Activated CD4-positive, alpha-beta T cell treated with anti-CD3 and anti-CD28 coated beads for 36 hours (primary cell): Measurements from ENCODE around the gene CHST15. TPM values are rescaled to one million over a fixed set of nuclear protein-coding genes. Genes with fewer than 3 reads are reported as not detected.

ENCODE experiments used
- ATAC-seq: fragments of 200-7000 bp; cut with Tn5 transposase; one replicate; pipeline ENCODE4 v1.10.0; 2021; ENCODE audit warnings: mild to moderate bottlenecking, moderate library complexity
- CTCF ChIA-PET: fragments of 350-600 bp; sonication (Branson Sonifier 250); formaldehyde crosslinking; loops from one replicate; lab custom pipeline; 2021; ENCODE audit warnings: antibody characterized with exemption; lab: Charles Lee
- POLR2A ChIA-PET: fragments of 350-600 bp; sonication (Branson Sonifier 250); formaldehyde crosslinking; loops from one replicate; lab custom pipeline; 2021; ENCODE audit warnings: antibody characterized with exemption, inconsistent platforms; lab: Charles Lee
- DNase-seq: peaks from one replicate; pipeline ENCODE4 v3.0.0-alpha.2; 2020
- H3K27ac Mint-ChIP-seq: one replicate; pipeline ENCODE4 v1.8.0; 2021; ENCODE audit warnings: mixed read lengths
- H3K27me3 Mint-ChIP-seq: one replicate; pipeline ENCODE4 v1.8.0; 2021; ENCODE audit warnings: mixed read lengths
- H3K36me3 Mint-ChIP-seq: one replicate; pipeline ENCODE4 v1.8.0; 2021; ENCODE audit warnings: low read depth, mixed read lengths
- H3K4me1 Mint-ChIP-seq: one replicate; pipeline ENCODE4 v1.8.0; 2021; ENCODE audit warnings: mixed read lengths
- H3K4me3 Mint-ChIP-seq: one replicate; pipeline ENCODE4 v1.8.0; 2021; ENCODE audit warnings: mild to moderate bottlenecking, moderate library complexity, mixed read lengths
- H3K9me3 Mint-ChIP-seq: one replicate; pipeline ENCODE4 v1.8.0; 2021; ENCODE audit warnings: low read depth, mixed read lengths
- intact Hi-C, 2 experiments: fragments of 100-400 bp; cut with DNase I in 1 of 2; cut with micrococcal nuclease in 1 of 2; formaldehyde crosslinking; loops; one replicate each; pipeline versions ENCODE4 v1.14.2 to v1.15.1; 2022 to 2024; cut with DNase I, micrococcal nuclease
- total RNA-seq, 2 experiments: library from RNA; stranded (reverse); gene quantifications; one replicate each; pipeline ENCODE4 v1.2.3, GENCODE V29; 2021

Gene CHST15
- total RNA-seq, 2 experiments from 2014 or later = 0.40 to 0.43 TPM

GRCh38 chr10:124086787-124087671, 6.4 kb downstream of the CHST15 start:
- POLR2A ChIA-PET = no interaction called here
- ATAC-seq = no peak
- H3K4me3 Mint-ChIP-seq = no peak overlapping the region
- no peaks in the 10 kb centered on the region for H3K36me3 Mint-ChIP-seq
- H3K4me1 Mint-ChIP-seq = peaks cover 2% of the 10 kb centered on the region
- H3K27ac Mint-ChIP-seq = no peak overlapping the region
- intact Hi-C loops = no loop called here
- no peaks in the 10 kb centered on the region for H3K9me3 Mint-ChIP-seq
- peaks cover 28% of the 10 kb centered on the region for H3K27me3 Mint-ChIP-seq
- CTCF ChIA-PET = interaction anchor here (1.1 kb wide), 1 partner anchor 92 kb away, joined by 3 read pairs; no protein-coding TSS in a partner anchor
- DNase-seq = no peak

GRCh38 chr10:124086097-124086710, 7.2 kb downstream of the CHST15 start:
- CTCF ChIA-PET = interaction anchor here (1.1 kb wide), 1 partner anchor 92 kb away, joined by 3 read pairs; no protein-coding TSS in a partner anchor
- no peaks in the 10 kb centered on the region for H3K36me3 Mint-ChIP-seq
- H3K4me1 Mint-ChIP-seq = no peaks in the 10 kb centered on the region
- H3K9me3 Mint-ChIP-seq = no peaks in the 10 kb centered on the region
- no peak overlapping the region for H3K4me3 Mint-ChIP-seq
- H3K27ac Mint-ChIP-seq = no peak overlapping the region
- DNase-seq (no peak), ATAC-seq (no peak)
- H3K27me3 Mint-ChIP-seq = peaks cover 23% of the 10 kb centered on the region
- intact Hi-C loops = no loop called here
- POLR2A ChIA-PET = no interaction called here

- Mint-ChIP-seq H3K27me3 (peaks cover 18% of the 10 kb centered on the region), H3K36me3 (no peaks in the 10 kb centered on the region), H3K9me3 (no peaks in the 10 kb centered on the region), H3K4me1 (no peaks in the 10 kb centered on the region), H3K4me3 (no peak overlapping the region), H3K27ac (no peak overlapping the region)
- CTCF ChIA-PET = no interaction called here
- ATAC-seq (no peak), DNase-seq (no peak)
- POLR2A ChIA-PET = no interaction called here
- intact Hi-C loops = no loop called here
Measured at GRCh38 chr10:124085680-124086079, 7.7 kb downstream of the CHST15 start.

DNA sequence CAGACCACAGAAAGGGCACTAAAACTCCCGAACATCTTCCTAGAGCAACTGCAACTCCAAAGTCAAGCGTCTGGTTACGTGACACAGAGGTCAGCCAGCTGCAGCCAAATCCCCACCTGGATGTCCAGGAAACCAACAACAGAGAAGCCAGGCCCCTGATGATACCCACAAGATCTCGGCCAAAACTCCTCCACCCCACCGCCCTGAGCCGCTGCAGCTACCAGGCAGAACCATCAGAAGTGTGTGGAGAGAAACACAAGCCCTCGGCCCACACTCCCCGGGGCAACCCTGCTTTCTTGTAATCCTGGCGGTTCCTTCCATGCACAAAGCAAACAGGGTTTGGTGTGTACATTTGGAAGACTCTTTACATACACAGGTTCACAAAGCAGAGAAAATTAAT, 8.7 kb downstream of the CHST15 start:
- no peak overlapping the region for H3K4me3 Mint-ChIP-seq

DNA sequence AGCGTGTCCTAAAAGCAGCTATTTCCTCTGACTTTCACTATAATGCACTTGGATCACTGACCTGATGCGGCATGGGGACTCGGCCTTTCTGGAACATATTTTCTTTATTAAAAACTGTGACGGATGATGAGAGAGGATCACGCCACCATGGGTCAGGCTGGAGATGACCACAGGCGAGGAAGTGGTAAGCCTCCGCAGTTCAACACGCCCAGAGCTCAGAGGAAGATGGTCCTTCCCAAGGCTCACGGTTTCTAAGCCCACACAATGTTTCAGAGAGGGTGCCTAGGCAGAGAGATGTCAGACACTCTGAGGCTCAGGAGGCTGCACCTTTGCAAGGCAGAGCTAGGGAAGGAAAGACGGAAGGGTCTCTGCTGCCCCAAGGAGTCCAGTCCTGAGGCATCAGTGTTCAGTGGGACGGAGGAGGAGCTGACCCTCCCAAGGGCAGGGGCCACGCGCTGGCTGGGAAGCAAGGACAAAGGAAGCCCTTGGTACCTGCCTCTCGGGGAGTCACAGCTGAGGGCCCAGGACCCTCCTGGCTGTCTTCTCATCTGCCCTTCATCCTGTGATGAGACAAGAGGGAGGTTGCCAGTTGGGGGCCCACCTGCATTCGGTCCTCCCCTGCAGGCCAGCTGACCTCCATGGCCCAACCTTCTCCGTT, 9.5 kb downstream of the CHST15 start:
- intact Hi-C loops = no loop called here
- Mint-ChIP-seq H3K27me3 (peaks cover 5% of the 10 kb centered on the region), H3K4me3 (no peak overlapping the region), H3K9me3 (no peaks in the 10 kb centered on the region), H3K36me3 (no peaks in the 10 kb centered on the region), H3K4me1 (no peaks in the 10 kb centered on the region), H3K27ac (no peak overlapping the region)
- ATAC-seq = no peak
- no peak for DNase-seq
- CTCF ChIA-PET = interaction anchor here (0.9 kb wide), 1 partner anchor 8 kb away, joined by 5 read pairs; no protein-coding TSS in a partner anchor
- POLR2A ChIA-PET = no interaction called here

More for the DNA sequence above, 8.7 kb downstream of the CHST15 start:
- H3K36me3 Mint-ChIP-seq = no peaks in the 10 kb centered on the region
- ATAC-seq = no peak
- H3K9me3 Mint-ChIP-seq = no peaks in the 10 kb centered on the region
- H3K27ac Mint-ChIP-seq = no peak overlapping the region
- no peaks in the 10 kb centered on the region for H3K4me1 Mint-ChIP-seq
- intact Hi-C loops = no loop called here
- no peak for DNase-seq
- CTCF ChIA-PET = no interaction called here
- H3K27me3 Mint-ChIP-seq = peaks cover 9% of the 10 kb centered on the region
- POLR2A ChIA-PET = no interaction called here

- ATAC-seq = no peak
- CTCF ChIA-PET = interaction anchor here (0.9 kb wide), 1 partner anchor 9 kb away, joined by 5 read pairs; no protein-coding TSS in a partner anchor
Measured at GRCh38 chr10:124083047-124083739, 10.2 kb downstream of the CHST15 start.

DNA sequence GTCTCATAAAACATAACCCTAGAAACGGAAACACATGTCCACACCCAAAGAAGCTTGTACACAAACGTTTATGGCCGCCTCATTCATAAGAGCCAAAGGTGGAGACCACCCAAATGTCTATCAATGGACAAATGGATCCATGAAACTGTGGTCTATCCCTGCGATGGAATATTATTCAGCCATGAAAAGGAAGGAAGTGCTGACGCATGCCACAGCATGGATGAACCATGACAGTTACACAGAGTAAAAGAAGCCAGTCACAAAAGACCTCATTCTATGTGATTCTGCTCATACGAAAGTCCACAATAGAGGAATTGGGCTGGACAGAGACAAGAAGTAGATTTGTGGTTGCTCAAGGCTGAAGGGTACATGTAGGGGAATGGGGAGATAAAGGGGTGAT, 10.8 kb downstream of the CHST15 start:
- ATAC-seq (no peak), DNase-seq (no peak)
- ChIA-PET CTCF (no interaction called here), POLR2A (no interaction called here)
- Mint-ChIP-seq H3K4me3 (no peak overlapping the region), H3K4me1 (no peaks in the 10 kb centered on the region), H3K27ac (no peak overlapping the region), H3K36me3 (no peaks in the 10 kb centered on the region), H3K9me3 (no peaks in the 10 kb centered on the region), H3K27me3 (no peaks in the 10 kb centered on the region)
- intact Hi-C loops = no loop called here

More at GRCh38 chr10:124083047-124083739, 10.2 kb downstream of the CHST15 start:
- Mint-ChIP-seq H3K9me3 (no peaks in the 10 kb centered on the region), H3K36me3 (no peaks in the 10 kb centered on the region), H3K4me1 (no peaks in the 10 kb centered on the region), H3K27me3 (no peaks in the 10 kb centered on the region), H3K27ac (no peak overlapping the region), H3K4me3 (no peak overlapping the region)
- POLR2A ChIA-PET = no interaction called here
- intact Hi-C loops = no loop called here
- no peak for DNase-seq

DNA sequence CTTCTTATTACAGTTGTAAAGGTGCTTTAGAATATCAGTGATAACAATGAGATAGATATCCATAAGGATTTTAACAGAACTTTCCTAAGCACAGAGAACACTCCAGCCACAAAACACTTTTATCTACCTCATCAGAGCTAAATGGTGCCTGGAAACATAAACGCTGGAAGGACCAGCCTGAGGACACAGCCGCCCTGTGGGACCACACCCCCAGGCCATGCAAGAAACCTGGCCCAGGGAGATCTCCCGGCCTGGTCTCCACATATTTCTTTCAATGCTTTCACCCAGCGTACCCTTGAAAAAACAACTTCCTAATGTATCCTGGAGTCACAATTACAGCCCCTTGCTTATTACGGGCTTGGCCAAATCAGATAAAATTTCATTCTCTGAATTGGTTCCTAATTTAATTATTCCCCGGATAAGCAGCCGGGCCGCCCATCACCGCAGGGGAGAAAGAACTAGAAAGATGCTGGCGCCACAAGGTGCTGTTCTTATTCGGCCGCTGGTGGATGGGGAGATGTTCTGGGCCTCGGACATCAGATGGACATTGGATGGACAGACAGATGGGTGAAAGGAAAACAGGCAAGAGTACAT, 11.8 kb downstream of the CHST15 start:
- ChIA-PET POLR2A (no interaction called here), CTCF (interaction anchor here (0.7 kb wide), 1 partner anchor 84 kb away, joined by 3 read pairs; no protein-coding TSS in a partner anchor)
- Mint-ChIP-seq H3K27me3 (no peaks in the 10 kb centered on the region), H3K9me3 (no peaks in the 10 kb centered on the region), H3K4me1 (no peaks in the 10 kb centered on the region), H3K36me3 (no peaks in the 10 kb centered on the region), H3K27ac (no peak overlapping the region), H3K4me3 (no peak overlapping the region)
- intact Hi-C loops = no loop called here
- no peak for DNase-seq
- no peak for ATAC-seq

GRCh38 chr10:124079864-124080263, 13.5 kb downstream of the CHST15 start:
- CTCF ChIA-PET = no interaction called here
- no peaks in the 10 kb centered on the region for H3K9me3 Mint-ChIP-seq
- no peaks in the 10 kb centered on the region for H3K36me3 Mint-ChIP-seq
- ATAC-seq (no peak), DNase-seq (no peak)
- H3K4me1 Mint-ChIP-seq = no peaks in the 10 kb centered on the region
- H3K27me3 Mint-ChIP-seq = no peaks in the 10 kb centered on the region
- intact Hi-C loops = no loop called here
- H3K4me3 Mint-ChIP-seq = no peak overlapping the region
- no peak overlapping the region for H3K27ac Mint-ChIP-seq
- POLR2A ChIA-PET = no interaction called here

DNA sequence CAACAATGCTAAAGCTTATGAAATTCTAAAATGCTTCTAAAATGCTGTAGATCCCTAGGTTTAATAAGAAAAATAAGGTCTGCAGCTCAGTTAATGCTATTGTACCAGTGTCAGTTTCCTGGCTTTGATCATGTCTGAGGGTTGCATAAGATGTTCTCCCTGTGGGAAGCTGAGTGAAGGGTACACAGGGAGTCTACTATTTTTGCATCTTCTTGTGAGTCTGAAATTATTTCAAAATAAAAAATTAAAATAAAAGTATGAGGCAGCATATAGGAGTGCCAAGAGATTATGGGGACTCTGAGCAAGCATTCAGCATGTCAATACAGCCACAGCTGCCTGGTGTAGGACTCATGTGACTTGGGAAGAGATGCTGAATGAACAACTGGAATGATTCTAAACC, 14.7 kb downstream of the CHST15 start:
- POLR2A ChIA-PET = no interaction called here
- ATAC-seq (no peak), DNase-seq (no peak)
- intact Hi-C loops = no loop called here
- H3K27ac Mint-ChIP-seq = no peak overlapping the region
- H3K4me1 Mint-ChIP-seq = peaks cover 4% of the 10 kb centered on the region
- H3K4me3 Mint-ChIP-seq = no peak overlapping the region
- CTCF ChIA-PET = interaction anchor here (0.8 kb wide), 1 partner anchor 53 kb away, joined by 3 read pairs; no protein-coding TSS in a partner anchor
- H3K36me3 Mint-ChIP-seq = no peaks in the 10 kb centered on the region
- no peaks in the 10 kb centered on the region for H3K27me3 Mint-ChIP-seq
- H3K9me3 Mint-ChIP-seq = no peaks in the 10 kb centered on the region

GRCh38 chr10:124078028-124078427, 15.4 kb downstream of the CHST15 start:
- ChIA-PET CTCF (interaction anchor here (0.8 kb wide), 1 partner anchor 52 kb away, joined by 3 read pairs; no protein-coding TSS in a partner anchor), POLR2A (no interaction called here)
- ATAC-seq (no peak), DNase-seq (no peak)
- H3K27me3 Mint-ChIP-seq = peaks cover under 1% of the 10 kb centered on the region
- no peaks in the 10 kb centered on the region for H3K9me3 Mint-ChIP-seq
- H3K4me1 Mint-ChIP-seq = peaks cover 4% of the 10 kb centered on the region
- H3K36me3 Mint-ChIP-seq = no peaks in the 10 kb centered on the region
- no peak overlapping the region for H3K27ac Mint-ChIP-seq
- H3K4me3 Mint-ChIP-seq = no peak overlapping the region
- intact Hi-C loops = no loop called here
